ENCODE results near the gene DNAJC10. TPM values are rescaled to one million over a fixed set of nuclear protein-coding genes. Genes with fewer than 3 reads are reported as not detected.

Gene DNAJC10
- polyA plus RNA-seq, 3 donors = 25.2 to 102 (median 79.4) TPM

DNA sequence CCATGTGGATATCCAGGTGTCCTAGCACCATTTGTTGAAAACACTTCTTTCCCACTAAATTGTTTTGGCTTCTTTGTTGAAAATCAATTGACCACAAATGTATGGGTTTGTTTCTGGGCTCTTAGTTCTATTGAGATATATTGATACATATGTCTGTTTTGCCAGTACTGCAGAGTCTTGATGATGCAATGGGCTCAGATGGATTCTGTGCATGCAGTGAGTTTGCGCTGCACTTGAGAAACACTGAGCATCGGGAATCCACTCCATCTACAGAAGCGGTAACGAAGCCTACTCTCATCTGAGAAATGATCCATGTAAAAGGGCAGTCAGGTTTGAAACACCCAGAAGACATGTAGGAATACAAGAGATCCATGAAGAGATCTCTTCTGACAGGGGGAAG is 21.9 kb upstream of the DNAJC10 start:
- H3K4me3 ChIP-seq (replicated peaks in 1 of 3; ENCODE audit: low read depth in 2 of 3, low read length in 3 of 3) = no peak overlapping the region
- peaks cover 4 to 10% (median 4%) of the 10 kb centered on the region in 7 donors for H3K9me3 Mint-ChIP-seq
- no peak overlapping the region for H3K27ac Mint-ChIP-seq
- H3K79me2 ChIP-seq (ENCODE audit: insufficient read depth, low read length) = no peaks in the 10 kb centered on the region
- no peaks in the 10 kb centered on the region for H3K36me3 Mint-ChIP-seq
- H3K27me3 Mint-ChIP-seq (ENCODE audit: low read depth in 3 of 3) = no peaks in the 10 kb centered on the region
- no peaks in the 10 kb centered on the region for H3K36me3 ChIP-seq (replicated peaks in 1 of 2; ENCODE audit: control insufficient read depth in 1 of 2, insufficient read depth in 2 of 2, low read length in 2 of 2)
- H3K4me2 ChIP-seq (replicated peaks; ENCODE audit: extremely low read depth, low read length, poor library complexity, severe bottlenecking) = no peak overlapping the region
- H3K9ac ChIP-seq (ENCODE audit: insufficient read depth, low read length, poor library complexity, severe bottlenecking) = no peak overlapping the region
- no peak for DNase-seq
- TF ChIP-seq, protein P1, sequence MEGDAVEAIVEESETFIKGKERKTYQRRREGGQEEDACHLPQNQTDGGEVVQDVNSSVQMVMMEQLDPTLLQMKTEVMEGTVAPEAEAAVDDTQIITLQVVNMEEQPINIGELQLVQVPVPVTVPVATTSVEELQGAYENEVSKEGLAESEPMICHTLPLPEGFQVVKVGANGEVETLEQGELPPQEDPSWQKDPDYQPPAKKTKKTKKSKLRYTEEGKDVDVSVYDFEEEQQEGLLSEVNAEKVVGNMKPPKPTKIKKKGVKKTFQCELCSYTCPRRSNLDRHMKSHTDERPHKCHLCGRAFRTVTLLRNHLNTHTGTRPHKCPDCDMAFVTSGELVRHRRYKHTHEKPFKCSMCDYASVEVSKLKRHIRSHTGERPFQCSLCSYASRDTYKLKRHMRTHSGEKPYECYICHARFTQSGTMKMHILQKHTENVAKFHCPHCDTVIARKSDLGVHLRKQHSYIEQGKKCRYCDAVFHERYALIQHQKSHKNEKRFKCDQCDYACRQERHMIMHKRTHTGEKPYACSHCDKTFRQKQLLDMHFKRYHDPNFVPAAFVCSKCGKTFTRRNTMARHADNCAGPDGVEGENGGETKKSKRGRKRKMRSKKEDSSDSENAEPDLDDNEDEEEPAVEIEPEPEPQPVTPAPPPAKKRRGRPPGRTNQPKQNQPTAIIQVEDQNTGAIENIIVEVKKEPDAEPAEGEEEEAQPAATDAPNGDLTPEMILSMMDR (IDR thresholded peaks at IDR 0.05) = no peak
- H3K27me3 ChIP-seq (ENCODE audit: control insufficient read depth in 2 of 2, insufficient read depth in 2 of 2, low read length in 2 of 2) = no peaks in the 10 kb centered on the region
- H3K4me1 ChIP-seq (ENCODE audit: control insufficient read depth in 1 of 2, insufficient read depth in 2 of 2, low read length in 2 of 2) = no peaks in the 10 kb centered on the region
- no peak overlapping the region for H3K4me3 Mint-ChIP-seq
- no peak overlapping the region for H2AFZ ChIP-seq (ENCODE audit: insufficient read depth, low read depth, low read length, poor library complexity, severe bottlenecking)
- no CpG with 5 or more reads among the region's 4 CpGs for WGBS (ENCODE audit: insufficient coverage)
- no peaks in the 10 kb centered on the region for H4K20me1 ChIP-seq (ENCODE audit: insufficient read depth, low read length)
- H3K27ac ChIP-seq (ENCODE audit: low read depth in 1 of 2, low read length in 2 of 2) = no peak overlapping the region
- no peaks in the 10 kb centered on the region for H3K4me1 Mint-ChIP-seq
- no peaks in the 10 kb centered on the region for H3K9me3 ChIP-seq (replicated peaks in 1 of 2; ENCODE audit: control insufficient read depth in 1 of 2, insufficient read depth in 1 of 2, low read length in 2 of 2)
- intact Hi-C loops (cut with micrococcal nuclease) = no loop called here

DNA sequence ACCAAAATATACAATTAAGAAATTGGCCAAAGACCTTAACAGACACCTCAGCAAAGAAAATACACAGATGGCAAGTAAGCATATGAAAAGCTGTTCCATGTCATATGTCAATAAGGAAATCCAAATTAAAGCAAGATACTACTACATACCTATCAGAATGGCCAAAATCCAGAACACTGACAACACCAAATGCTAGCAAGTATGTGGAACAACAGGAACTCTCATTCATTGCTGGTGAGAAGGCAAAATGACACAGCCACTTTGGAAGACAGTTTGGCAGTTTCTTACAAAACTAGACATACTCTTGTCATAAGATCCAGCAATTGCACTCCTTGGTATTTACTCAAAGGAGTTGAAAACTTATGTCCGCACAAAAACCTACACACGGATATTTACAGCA is 20.3 kb upstream of the DNAJC10 start:
- intact Hi-C loops (cut with micrococcal nuclease) = no loop called here
- Histone ChIP-seq H4K20me1 (ENCODE audit: insufficient read depth, low read length) (no peaks in the 10 kb centered on the region), H3K4me3 (replicated peaks in 1 of 3; ENCODE audit: low read depth in 2 of 3, low read length in 3 of 3) (no peak overlapping the region), H3K27ac (ENCODE audit: low read depth in 1 of 2, low read length in 2 of 2) (no peak overlapping the region), H3K36me3 (replicated peaks in 1 of 2; ENCODE audit: control insufficient read depth in 1 of 2, insufficient read depth in 2 of 2, low read length in 2 of 2) (no peaks in the 10 kb centered on the region), H3K4me2 (replicated peaks; ENCODE audit: extremely low read depth, low read length, poor library complexity, severe bottlenecking) (no peak overlapping the region), H3K27me3 (ENCODE audit: control insufficient read depth in 2 of 2, insufficient read depth in 2 of 2, low read length in 2 of 2) (no peaks in the 10 kb centered on the region), H3K4me1 (ENCODE audit: control insufficient read depth in 1 of 2, insufficient read depth in 2 of 2, low read length in 2 of 2) (no peaks in the 10 kb centered on the region), H2AFZ (ENCODE audit: insufficient read depth, low read depth, low read length, poor library complexity, severe bottlenecking) (no peak overlapping the region), H3K79me2 (ENCODE audit: insufficient read depth, low read length) (no peaks in the 10 kb centered on the region), H3K9ac (ENCODE audit: insufficient read depth, low read length, poor library complexity, severe bottlenecking) (no peak overlapping the region), H3K9me3 (replicated peaks in 1 of 2; ENCODE audit: control insufficient read depth in 1 of 2, insufficient read depth in 1 of 2, low read length in 2 of 2) (no peaks in the 10 kb centered on the region)
- H3K9me3 Mint-ChIP-seq = peaks cover 2 to 7% (median 4%) of the 10 kb centered on the region in 7 donors
- H3K27ac Mint-ChIP-seq = no peak overlapping the region
- H3K4me3 Mint-ChIP-seq = no peak overlapping the region
- H3K4me1 Mint-ChIP-seq = no peaks in the 10 kb centered on the region
- no peaks in the 10 kb centered on the region for H3K27me3 Mint-ChIP-seq (ENCODE audit: low read depth in 3 of 3)
- no peaks in the 10 kb centered on the region for H3K36me3 Mint-ChIP-seq
- WGBS (ENCODE audit: insufficient coverage) = no CpG with 5 or more reads among the region's 2 CpGs
- TF ChIP-seq, protein P1 (IDR thresholded peaks at IDR 0.05) = no peak
- DNase-seq = no peak

All from CD14-positive monocyte (primary cell).